Frontal cortex (tissue), 4 donors: ENCODE results near the gene TCAP. TPM values are rescaled to one million over a fixed set of nuclear protein-coding genes. Genes with fewer than 3 reads are reported as not detected.
"Not testable (repeated sequence)": the region's sequence is repeated elsewhere in the genome, so short reads cannot be mapped to it uniquely, and the experiment has no call there.

ENCODE experiments used
- DNase-seq, 2 donors: peaks; one replicate each; pipeline ENCODE4 v3.0.0; 2012; ENCODE audit warnings: low spot score in 2 of 2
- FAIRE-seq: peaks from 2 replicates; lab custom pipeline; 2012; peaks lifted over from hg19 to GRCh38; lab: Jason Lieb, UNC
- total RNA-seq: library from RNA; depleted of rRNA; stranded (reverse); fragments of >200 nt; gene quantifications from one replicate; pipeline ENCODE4 v1.2.3, GENCODE V29; 2014
- donor health status: control.
- donor health status: control.
- donor health status: control.

The TCAP gene
- total RNA-seq, 1 donor from 2014 or later = 0.82 TPM

DNA sequence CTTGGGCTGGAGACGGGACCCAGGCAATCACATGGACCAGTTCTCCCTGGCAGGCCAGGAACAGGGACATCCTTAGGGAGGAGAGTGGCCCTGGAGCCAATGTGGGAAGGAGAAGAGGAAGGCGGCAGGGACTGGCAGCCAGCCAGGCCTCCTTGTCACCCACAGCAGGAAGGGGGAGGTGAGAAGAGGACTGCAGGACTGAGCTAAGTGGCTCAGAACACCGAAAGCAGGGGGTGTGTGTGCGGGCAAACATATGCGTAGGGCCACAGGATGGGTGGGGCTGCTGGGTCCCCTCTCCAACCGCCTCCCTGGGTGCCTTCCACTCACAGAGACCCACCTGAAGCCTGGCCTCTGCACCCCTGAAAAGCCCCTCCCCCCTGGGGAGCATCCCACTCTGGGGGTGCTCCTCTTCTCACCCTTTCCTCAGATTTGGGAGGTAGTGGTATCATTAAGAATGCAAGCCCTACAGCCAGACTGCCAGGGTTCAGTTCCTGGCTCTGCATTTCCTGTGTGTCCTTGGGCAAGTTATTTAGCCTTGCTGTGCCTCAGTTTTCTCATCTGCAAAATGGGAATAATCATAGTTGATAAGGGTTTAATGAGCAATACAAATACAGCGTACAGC is 11.2 kb downstream of the TCAP start:
- DNase-seq (no peak), FAIRE-seq (no peak)

DNA sequence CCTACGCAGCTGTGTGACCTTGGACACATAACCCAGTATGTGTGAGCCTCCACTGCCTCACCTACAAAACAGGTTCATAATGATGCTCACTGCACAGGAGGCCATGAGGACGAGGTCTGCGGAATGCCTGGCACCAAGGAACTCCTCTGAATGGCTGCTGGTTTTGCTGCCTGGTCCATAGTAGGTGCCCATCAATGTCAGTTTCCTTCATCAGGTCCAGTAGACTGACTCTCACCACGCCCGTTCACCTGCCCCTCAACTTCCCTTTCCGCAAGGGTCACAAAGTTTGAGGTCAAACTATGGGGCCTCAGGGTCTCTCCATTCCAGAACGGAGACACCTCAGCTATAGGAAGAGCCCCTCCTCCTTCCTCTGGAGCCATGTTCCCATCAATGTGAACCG is 11.9 kb downstream of the TCAP start:
- DNase-seq = no peak
- no peak for FAIRE-seq

DNA sequence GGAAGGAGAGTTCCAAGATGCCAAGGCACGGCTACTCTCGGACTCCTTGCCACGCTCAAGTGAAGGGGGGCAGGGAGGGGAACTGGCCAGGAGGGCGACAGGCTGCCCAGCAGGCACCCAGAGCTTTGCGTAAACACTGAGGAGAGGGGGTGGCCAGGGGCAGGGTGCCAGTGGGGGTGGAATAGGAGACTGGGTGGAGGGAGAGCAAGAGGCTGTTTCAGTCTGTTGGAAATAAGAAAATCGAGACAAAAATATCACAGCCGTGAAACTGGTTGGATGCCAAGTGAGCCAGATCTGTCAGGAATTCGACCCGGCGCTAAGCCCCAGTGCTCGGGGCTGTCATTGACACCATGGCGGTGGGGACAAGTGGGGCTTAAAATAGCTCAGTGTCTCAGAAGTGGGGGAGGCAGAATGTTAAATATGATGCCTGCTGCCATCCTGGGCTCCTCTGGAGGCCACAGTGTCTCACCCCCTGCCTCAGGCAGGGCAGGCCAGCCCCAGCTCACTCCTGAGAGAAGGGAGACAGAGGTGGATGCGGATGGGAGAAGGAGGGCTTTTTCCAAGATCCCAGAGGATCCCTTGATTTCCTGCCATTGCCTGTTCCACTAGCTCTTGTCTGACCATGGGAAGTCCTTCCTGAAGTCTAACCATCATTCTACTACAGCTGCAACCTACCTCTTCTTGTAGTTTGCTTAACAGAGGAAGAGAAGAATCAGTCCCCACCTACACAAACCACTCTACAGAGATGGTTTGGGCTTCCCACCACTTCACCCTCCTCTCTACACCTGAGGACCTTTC is 12.6 kb downstream of the TCAP start:
- DNase-seq (no peak), FAIRE-seq (no peak)

DNA sequence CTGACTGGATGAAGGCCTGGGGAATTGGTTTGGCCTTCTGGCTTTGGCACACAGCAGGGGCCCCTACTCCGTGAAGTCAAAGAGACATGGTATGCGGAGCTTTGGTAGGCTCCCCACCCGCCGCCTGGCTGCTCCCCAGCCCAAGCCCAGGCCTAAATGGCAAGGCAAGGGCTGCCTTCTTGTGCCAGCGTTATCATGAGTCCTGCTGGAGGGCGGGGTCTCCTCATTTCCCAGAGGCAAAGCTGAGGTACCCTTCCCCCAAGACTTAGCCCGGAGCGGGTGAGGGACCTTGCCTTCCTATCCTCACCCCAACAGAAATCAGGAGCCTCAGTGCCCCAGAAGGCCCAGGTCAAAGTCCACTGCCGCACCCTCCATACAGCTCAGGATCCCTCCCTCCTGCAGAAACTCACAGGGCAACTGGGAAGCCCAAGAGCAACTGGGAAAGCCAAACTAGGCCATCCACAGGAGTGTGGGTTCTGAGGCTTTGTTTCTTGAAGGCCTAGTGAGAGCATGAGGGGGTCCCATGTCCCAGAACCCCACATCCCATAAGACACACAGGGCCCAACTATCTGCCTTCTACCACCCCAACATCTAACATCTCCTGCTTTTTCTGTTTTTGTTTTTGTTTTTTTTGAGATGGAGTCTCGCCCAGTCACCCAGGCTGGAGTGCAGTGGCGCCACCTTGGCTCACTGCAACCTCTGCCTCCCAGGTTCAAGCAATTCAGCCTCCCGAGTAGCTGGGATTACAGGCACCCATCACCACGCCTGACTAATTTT is 13.4 kb downstream of the TCAP start:
- FAIRE-seq (no peak), DNase-seq (no peak)

DNA sequence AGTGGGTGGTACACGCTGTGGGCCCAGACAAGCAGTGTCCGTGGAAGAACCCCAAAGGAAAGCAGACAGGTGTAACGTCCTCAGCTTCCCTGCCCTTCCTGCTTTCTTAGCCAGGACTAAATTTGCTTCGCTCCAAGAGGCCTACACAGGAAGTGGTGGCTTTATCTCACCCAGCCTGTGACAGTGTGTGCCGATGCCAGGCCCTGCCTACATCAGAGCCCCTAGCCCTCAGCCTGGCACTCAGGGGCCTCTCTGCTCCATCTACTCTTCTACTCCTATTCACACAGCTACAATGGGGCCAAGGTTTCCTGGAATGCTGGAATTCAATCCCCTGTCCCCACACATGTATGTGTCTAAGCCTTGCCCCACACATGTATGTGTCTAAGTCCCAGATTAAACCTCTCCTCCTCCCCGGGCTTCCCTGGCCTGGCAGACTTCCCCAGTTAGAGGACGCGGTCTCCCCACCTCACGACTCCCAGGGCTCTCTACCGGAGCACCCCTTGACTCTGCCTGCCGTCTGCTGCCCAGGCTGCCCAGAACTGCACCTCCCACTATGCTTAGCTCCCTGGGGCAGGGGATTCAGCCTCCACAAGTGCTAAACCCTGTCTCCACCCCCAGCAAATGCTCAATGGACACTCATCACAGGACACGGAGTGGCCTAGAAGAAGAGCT is 14.5 kb downstream of the TCAP start:
- DNase-seq = no peak
- FAIRE-seq = no peak

DNA sequence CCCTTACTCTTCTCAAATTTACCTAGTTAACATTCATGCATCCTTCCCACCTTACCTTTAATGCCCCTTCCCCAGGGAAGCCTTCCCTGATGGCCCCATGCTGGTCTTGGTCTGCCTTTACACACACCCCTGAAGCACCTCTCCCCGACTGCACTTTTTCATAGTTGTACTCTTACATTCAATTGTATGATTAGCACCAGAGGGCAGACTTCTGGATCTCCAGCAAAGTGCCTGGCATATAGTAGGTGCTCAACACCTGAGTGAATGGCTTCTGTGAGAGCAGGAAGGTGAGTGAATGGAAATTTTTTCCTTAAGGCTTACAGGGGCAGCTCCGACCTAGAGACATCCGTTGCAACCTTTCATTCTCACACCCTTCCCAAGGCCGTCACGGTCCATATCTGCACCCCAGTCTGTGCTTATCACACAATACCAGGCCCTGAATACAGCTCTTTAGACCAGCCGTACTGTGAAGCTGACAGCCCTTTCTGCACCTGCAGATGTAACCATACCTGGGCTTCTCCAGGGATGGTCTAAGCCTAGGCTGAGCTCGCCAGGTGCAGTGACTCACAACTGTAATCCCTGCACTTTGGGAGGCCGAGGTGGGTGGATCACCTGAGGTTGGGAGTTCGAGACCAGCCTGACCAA is 18.3 kb downstream of the TCAP start:
- FAIRE-seq (no peak), DNase-seq (no peak)

DNA sequence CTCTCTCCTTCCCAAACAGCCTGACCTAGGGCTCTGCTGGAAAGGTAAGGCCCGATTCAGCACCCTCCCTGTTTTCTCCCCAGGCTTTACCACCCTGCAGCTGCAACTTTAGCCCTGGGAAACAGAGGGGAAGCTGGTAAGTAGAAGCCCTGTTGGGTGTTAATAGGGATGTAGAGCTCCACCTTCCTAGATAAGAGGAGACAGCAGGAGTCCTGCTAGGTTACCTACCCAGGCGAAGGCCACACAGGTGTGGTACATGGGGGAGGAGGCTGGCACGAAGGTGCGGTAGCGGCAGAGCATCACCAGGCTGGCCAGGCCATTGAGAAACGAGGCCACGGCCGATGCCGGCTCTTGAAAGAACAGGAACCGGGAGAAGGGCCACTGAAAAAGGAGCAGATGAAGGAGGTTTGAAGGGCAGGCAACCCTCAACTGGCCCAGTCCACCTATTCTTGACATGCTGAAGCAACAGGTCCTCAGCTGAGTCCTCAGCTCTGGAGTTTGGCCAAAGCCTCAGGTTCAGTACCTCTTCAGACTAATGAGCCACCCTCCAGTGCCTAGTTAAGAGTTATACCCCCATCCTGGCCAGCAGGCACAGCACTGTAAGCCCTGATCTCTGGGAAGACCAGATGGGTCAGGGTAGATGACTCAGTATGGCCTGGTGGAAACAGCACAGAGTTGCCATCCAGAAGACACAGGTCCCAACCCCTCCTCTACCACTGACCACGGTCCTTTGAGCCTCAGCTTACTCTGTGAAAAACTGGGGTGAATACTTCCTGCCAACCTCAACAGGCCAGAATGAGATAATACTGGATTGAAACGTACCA is 19.4 kb downstream of the TCAP start:
- no peak for FAIRE-seq
- DNase-seq = no peak

DNA sequence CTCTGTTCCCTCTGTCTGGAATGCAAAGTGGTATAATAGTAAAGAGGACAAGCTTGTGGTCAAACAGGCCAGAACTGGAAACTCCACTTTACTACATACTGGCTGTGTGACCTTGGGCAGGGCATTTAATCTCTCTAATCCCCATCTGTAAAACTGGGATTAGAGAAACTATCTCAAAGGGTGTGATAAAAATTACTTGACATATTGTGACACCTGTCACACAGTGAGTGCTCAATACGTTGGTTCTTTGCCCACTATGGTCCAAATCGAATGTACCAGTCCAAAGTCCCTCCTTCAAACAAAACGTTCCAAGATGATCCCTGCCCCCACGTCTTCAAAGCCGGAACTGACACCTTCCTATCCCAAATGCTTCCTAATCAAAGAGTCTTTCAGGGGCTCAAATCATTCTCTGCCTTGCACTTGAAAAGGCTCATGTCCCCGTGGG is 22.0 kb downstream of the TCAP start:
- FAIRE-seq (no peak), DNase-seq (no peak)

DNA sequence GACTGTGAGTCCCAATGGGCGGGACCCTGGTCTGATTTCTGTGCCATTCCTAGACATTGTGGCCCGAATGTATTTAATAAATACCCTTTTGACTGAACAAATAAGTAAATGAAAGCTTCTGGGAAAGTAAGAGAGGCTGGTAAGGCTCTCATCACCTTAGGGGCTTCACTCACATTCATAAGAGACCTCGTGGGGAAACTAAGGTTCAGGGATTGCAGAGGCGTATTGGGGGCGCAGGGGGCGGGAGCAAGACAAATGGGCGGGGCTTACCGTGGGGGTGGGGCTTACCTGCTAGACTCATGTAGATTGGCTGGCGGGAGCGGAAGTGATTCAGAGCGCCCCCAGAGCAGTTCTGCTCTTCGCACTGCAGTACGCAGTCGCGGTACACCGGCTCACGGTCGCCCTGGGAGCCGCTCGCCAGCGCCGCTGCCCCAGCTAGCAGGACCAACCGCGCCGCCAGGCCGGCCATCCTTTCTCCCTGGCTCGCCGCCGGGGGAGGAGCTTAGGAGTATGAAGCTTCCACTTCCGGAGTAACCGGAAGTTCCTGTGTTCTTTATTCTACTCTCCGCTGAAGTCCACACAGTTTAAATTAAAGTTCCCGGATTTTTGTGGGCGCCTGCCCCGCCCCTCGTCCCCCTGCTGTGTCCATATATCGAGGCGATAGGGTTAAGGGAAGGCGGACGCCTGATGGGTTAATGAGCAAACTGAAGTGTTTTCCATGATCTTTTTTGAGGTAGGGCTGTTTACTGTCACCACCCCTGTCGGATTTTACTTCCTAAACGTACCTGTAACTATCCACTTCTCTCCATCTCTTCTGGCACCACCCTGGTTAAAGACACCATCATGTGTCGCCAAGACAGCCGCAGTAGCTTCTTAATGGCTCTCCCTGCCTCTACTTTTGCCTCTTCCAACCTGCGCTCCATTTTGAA is 22.7 kb downstream of the TCAP start, which contains the start of gene PGAP3:
PGAP3 (minus strand) TSS at position 512 of the 929 bp plus-strand sequence; CDS start at position 469, 43 bp downstream.
- FAIRE-seq (no peak), DNase-seq (peak; percentile 85 to 92)

DNA sequence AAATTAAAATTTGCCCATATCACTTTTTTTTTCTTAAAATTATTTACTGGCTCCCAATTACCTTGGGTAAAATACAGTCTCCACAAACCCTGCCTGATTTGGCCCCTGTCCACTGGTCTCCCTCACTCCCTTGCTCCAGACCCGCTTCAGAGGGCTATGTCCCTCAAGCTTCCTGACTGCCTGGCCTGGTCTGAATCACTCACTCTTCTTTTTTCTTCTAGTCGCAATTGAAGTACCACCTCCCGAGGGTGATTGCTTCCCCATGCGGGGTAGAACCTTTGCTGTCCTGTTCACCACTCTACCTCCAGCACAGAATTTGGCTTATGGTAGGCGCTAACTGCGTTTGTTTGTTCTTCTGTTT is 23.3 kb downstream of the TCAP start:
- FAIRE-seq (no peak), DNase-seq (no peak)

DNA sequence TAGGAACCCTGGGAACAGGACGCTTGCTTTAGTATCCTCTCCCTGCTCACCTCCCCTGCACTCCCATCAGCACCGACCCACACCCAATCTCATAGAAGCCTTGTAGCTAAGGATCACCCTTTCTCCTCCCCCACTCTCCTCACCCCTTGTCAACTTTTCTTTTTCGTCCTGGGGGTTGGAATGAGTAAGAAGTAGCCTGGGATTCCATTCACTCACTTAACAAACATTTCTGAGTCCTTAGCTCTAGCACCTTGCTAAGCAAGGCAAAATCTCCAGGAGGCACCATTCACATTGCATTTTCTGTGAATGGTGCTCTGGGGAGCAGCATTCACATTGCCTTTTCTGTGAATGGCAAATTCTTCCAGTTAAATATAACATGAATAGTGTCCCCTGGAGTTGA is 23.8 kb downstream of the TCAP start:
- FAIRE-seq (no peak), DNase-seq (no peak)

DNA sequence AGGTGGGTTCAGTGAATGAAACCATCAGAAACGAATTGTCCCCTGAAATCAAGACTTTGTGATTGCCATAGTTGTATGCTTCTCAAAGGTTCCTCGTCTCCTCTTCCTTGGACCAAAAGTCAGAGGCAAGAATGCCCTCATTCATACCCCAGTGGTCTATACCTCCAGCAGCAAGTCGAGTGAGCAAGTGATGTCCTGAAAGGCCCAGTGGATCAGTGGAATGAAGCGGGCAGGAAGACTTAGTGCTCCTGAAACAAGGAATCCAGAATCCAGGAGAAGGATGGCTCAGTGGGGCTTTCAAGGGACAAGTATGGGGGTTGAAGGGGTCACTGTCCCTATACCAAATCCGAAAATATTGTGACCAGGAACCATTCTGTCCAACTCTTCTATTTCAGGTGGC is 29.4 kb downstream of the TCAP start:
- no peak for DNase-seq
- FAIRE-seq = no peak

DNA sequence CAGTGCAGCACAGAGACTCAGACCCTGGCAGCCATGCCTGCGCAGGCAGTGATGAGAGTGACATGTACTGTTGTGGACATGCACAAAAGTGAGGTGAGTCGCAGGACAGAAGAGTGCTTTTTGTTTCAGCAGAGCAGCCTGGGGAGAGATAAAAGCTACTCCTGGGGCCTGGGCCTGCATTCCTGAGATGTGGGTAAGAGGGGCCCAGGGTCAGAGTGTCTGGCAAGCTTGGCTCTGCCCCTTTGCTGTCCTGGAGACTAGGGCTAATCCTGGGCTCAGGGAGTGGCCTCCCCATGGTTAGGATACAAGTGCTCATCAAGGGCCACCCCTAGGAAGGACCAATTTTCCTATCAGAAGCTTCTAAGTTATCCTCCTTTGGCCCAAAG is 29.9 kb downstream of the TCAP start:
- DNase-seq (no peak), FAIRE-seq (no peak)

DNA sequence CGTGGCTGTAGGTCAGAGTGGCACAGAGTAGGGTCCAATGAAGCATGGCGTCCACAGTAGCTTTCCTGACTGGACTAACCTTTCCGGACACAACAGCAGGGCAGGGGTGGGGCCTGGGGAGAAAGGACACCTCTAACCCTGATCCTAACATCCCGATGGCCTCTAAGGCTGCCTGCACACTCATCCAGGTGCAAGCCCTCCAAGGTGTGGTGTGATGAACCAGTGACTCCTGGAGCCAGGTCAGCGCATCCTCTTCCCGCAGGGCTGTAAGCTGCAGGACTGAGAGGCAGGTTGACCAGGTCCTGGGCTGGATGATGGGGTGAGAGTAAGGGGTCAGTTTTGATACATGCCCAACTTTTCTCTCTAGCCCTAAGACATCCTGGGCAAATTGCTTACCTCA is 31.6 kb downstream of the TCAP start:
- no peak for DNase-seq
- FAIRE-seq = no peak

DNA sequence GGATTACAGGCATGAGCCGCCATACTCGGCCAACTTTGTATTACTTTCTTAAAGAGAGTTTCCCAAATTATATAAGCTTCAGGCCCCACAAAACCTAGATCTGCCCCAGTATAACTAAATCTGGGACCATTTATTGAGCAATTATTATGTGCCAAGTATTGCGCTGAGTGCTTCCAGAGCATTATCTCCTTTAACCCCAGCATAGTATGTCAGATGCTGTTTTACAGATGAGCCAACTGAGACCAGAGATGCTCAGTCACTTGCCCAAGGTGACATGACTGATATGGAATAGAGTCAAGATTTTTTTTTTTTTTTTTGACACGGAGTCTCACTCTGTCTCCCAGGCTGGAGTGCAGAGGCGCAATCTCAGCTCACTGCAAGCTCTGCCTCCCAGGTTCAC is 32.8 kb downstream of the TCAP start:
- no peak for FAIRE-seq

DNA sequence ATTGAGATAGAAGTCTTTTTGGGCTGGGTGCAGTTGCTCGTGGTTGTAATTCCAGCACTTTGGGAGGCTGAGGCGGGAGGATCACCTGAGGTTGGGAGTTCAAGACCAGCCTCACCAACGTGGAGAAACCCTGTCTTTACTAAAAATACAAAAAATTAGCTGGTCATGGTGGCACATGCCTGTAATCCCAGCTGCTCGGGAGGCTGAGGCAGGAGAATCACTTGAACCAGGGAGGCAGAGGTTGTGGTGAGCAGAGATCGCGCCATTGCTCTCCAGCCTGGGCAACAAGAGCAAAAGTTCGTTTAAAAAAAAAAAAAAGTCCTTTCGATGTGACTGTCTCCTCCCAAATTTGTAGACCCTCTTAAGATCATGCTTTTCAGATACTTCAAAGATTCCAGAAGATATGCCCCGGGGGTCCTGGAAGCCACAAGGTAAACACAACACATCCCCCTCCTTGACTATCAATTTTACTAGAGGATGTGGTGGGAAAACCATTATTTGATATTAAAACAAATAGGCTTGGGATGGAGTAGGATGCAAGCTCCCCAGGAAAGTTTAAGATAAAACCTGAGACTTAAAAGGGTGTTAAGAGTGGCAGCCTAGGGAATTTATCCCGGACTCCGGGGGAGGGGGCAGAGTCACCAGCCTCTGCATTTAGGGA is 34.1 kb downstream of the TCAP start:
- not testable (repeated sequence) for FAIRE-seq, DNase-seq

More for the DNA sequence above, 32.8 kb downstream of the TCAP start:
- no peak for DNase-seq

DNA sequence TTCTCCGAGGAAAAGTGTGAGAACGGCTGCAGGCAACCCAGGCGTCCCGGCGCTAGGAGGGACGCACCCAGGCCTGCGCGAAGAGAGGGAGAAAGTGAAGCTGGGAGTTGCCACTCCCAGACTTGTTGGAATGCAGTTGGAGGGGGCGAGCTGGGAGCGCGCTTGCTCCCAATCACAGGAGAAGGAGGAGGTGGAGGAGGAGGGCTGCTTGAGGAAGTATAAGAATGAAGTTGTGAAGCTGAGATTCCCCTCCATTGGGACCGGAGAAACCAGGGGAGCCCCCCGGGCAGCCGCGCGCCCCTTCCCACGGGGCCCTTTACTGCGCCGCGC is 34.6 kb downstream of the TCAP start, which contains the start of gene ERBB2:
ERBB2 (plus strand) TSS at position 247 of the 330 bp plus-strand sequence. CDS start 175 bp downstream, outside the sequence.
- DNase-seq (peak; percentile 39 to 60), FAIRE-seq (no peak)
